ENCODE measurements around the gene YEATS2.
"Not testable (repeated sequence)": the region's sequence is repeated elsewhere in the genome, so short reads cannot be mapped to it uniquely, and the experiment has no call there.

The YEATS2 gene

GRCh38 chr3:183718012-183718411 is 20.4 kb downstream of the YEATS2 start:
- no peak for DNase-seq

- no peak for DNase-seq
Observed at GRCh38 chr3:183725387-183725786, 27.8 kb downstream of the YEATS2 start.

DNA sequence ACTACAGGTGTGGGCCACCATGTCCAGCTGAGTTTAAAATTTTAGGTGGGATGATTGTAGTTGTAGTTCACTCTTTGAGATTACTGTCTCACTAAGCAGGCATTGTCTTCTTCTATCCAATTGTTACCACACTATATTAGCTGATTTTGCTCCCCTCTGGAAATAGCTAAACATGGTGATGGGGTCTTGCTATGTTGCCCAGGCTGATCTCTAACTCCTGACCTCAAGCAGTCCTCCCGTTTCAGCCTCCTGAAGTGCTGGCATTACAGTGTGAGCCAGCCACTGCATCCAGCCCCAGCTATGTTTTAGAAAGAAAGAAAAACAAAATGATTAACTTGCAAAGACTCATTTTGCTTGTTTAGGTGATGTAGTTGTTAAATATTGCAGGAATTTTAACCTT is 30.6 kb downstream of the YEATS2 start:
- no peak for DNase-seq

- no peak for DNase-seq
Observed at GRCh38 chr3:183730361-183730760, 32.8 kb downstream of the YEATS2 start.

DNA sequence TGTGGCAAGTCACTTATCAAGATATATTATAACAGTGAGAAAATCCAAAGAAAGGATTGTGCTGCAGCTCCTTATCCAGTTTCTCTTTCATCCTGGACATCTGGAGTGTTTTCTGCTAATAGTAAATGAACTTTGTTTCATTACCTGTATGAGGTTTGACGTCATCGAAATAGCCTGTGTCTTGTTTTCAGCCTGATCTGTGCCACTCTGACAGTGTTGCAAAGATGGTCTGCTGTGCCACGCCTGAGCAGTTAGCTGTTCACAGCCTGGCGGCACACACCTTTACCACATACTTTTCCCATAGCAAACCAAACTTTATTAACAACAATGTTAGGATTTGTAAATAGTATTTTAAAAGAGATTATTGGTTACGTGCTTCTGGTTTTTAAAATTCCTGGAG is 34.0 kb downstream of the YEATS2 start:
- no peak for DNase-seq

- DNase-seq = no peak
Observed at GRCh38 chr3:183733553-183733952, 36.0 kb downstream of the YEATS2 start.

GRCh38 chr3:183734750-183735494 is 37.3 kb downstream of the YEATS2 start:
- DNase-seq = no peak

DNA sequence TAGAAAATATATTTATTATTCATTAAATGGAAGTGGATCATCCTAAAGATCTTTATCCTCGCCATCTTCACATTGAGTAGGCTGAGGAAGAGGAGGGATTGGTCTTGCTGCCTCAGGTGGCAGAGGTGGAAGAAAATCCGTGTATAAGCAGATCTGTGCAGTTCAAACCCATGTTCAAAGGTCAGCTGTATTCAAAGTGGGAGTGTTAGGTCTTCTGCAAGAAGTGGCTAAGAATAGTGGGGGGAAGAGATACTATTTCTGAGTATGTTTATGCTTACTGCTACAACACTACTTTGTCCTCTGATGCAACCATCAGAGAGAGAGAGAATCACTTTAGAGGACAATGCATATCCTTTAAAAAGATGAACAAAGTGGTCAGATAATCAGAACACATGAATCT is 39.5 kb downstream of the YEATS2 start:
- DNase-seq = no peak

GRCh38 chr3:183740154-183740553 is 42.6 kb downstream of the YEATS2 start:
- not testable (repeated sequence) for DNase-seq

GRCh38 chr3:183743231-183743630 is 45.6 kb downstream of the YEATS2 start:
- no peak for DNase-seq

DNA sequence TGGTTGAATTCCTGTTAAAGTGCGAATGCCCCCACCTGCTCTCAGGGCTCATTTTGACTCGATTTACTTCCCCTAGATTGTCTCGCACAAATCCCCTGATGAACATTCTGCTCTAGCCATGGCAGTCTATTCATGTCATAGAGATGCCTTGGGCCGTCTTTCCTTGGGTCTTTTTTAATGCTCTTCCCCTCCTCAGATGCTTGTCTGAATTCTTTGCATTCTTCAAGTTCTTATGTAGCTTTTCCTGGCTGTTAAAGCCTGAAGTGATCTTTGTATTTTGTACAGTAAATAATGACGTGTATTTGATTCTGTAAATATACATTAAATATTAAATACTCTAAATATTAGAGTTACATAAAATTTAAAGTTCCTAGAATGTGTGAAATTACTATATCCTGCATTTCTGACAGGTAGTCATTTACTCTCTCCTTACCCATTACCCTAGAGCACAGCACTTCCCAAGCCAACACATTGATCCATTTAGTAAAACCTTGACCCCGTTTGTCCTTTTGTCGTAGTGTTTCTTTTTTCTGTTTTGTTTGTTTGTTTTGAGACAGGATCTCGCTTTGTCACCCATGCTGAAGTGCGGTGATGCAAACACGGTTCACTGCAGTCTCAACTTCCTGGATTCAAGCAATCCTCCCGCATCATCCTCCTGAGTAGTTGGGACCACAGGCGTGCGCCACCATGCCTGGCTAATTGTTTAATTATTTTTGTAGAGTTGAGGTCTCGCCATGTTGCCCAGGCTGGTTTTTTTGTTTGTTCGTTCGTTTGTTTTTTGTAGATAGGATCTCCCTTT is 47.9 kb downstream of the YEATS2 start:
- no peak for DNase-seq

DNA sequence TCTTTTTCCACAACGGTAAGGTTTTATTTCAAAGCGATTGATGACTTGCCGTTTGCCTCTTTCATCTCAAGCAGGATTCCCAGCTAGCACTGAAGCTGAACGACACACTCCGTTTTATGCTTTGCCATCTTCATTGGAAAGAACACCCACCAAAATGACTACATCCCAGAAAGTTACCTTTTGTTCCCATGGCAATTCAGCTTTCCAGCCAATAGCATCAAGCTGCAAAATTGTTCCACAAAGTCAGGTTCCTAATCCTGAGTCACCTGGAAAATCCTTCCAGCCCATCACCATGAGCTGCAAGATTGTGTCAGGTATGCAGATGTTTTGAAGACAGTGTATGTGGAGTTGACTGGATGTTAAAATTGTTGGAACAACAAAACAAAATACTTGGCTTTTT is 56.5 kb downstream of the YEATS2 start:
- no peak for DNase-seq

- no peak for DNase-seq
Observed at GRCh38 chr3:183762304-183762703, 64.7 kb downstream of the YEATS2 start.

GRCh38 chr3:183764847-183765731 is 67.5 kb downstream of the YEATS2 start:
- peak; percentile 37 for DNase-seq

- DNase-seq = no peak
Observed at GRCh38 chr3:183766107-183766506, 68.5 kb downstream of the YEATS2 start.

DNA sequence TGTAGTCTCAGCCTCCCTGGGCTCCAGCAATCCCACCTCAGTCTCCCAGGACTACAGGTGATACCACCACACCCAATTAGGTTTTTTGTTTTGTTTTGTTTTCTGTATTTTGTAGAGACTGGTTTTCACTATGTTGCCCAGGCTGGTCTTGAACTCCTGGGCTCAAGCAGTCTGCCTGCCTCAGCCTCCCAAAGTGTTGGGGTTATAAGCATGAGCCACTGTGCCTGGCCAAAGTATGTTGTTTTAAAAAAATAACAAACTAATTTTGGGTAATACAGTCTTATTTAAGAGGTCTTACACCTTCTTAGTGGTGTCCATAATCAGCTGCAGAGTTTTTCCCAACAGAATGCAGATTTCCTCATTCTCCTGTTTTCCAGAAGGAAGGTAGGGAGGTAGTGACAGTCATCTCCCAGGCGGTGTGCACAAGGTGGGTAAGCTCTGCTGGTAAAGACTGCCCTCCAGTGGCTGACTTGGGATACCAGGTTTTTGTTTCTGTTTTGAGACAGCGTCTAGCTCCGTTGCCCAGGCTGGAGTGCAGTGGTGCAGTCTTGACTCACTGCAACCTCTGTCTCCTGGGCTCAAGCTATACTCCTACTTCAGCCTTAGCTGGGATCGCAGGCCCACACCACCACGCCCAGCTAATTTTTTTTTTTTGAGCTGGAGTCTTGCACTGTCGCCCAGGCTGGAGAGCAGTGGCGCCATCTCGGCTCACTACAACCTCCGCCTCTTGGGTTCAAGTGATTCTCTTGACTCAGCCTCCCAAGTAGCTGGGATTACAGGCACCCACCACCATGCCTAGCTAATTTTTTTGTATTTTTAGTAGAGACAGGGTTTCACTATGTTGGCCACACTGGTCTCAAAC is 69.4 kb downstream of the YEATS2 start:
- DNase-seq = peak; percentile 60

- no peak for DNase-seq
Observed at GRCh38 chr3:183768114-183768513, 70.5 kb downstream of the YEATS2 start.

- DNase-seq = no peak
Observed at GRCh38 chr3:183769453-183769852, 71.9 kb downstream of the YEATS2 start.

GRCh38 chr3:183774631-183775030 is 77.0 kb downstream of the YEATS2 start:
- peak; percentile 63 for DNase-seq

GRCh38 chr3:183775781-183776180 is 78.2 kb downstream of the YEATS2 start:
- DNase-seq = no peak

DNA sequence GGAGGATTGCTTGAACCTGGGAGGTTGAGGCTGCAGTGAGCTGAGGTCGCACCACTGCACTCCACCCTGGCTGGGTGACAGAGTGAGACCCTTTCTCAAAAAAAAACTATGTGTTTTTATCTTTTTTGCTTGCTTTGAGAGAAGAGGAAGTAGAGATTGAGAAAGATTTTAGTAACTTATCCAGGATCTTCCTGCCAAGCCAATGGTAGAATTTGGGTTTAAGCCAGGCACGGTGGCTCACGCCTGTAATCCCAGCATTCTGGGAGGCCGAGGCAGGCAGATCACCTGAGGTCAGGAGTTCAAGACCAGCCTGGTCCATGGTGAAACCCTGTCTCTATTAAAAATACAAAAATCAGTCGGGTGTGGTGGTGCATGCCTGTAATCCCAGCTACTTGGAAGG is 78.9 kb downstream of the YEATS2 start:
- DNase-seq = not testable (repeated sequence)

DNA sequence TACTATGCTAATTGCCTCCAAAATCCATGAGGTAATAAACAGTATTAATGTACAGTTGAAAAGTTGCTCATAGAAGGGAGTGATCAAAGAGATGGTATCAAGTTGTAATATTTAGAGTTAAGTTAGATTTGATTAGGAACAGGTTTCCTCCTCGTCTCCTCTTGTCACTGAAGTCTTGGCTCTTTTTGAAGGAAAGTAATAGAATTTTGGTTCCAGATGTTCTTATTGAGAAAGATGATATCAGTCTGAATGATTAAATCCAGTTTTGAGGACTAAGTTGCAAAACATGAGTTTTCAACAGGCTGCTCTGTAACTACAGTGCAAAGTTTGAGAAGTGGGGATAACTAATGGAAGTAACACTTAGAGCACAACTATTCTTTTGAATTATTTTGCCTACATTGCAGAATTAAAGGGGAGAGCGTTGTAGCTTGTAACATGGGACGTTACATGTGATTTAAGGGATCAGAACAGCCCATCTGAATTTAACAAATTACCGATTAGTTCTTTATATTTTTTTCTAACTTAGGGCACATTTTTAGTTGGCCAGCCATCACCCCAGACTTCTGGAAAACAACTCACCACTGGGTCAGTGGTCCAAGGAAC is 79.5 kb downstream of the YEATS2 start:
- no peak for DNase-seq

Data from HCEC 1CT (cell line).